SK-N-SH treated with all-trans-retinoic acid at 6 μM for 48 hours (cell line): ENCODE data around the gene MPG.
A peak's percentile ranks its signal among the peaks of the same experiment; 100 is the strongest.

ENCODE experiments used
- ATAC-seq: fragments of 200-7000 bp; cut with Tn5 transposase; 3 replicates; pipeline ENCODE4 v1.9.1; 2020; ENCODE audit warnings: mild to moderate bottlenecking, moderate library complexity
- ARNTL ChIP-seq: fragments of 450-650 bp; formaldehyde crosslinking; IDR thresholded peaks from 2 replicates; pipeline ENCODE4 v1.5.0; 2020; ENCODE audit warnings: low read depth, mild to moderate bottlenecking, moderate library complexity, borderline replicate concordance
- CSDC2 ChIP-seq: fragments of 250-450 bp; sonication (Bioruptor Pico); IDR thresholded peaks from 2 replicates; pipeline ENCODE4 v1.5.0; 2020; ENCODE audit warnings: mild to moderate bottlenecking, moderate library complexity
- CSRNP3 ChIP-seq: fragments of 250-450 bp; sonication (Bioruptor Pico); IDR thresholded peaks from 2 replicates; pipeline ENCODE4 v1.5.1; 2021; ENCODE audit warnings: mild to moderate bottlenecking, moderate library complexity
- ESRRG ChIP-seq: fragments of 250-450 bp; sonication (Bioruptor Pico); IDR thresholded peaks from 2 replicates; pipeline ENCODE4 v1.6.1; 2021; ENCODE audit warnings: mild to moderate bottlenecking
- GLIS3 ChIP-seq: fragments of 250-450 bp; sonication (Bioruptor Pico); IDR thresholded peaks from 2 replicates; pipeline ENCODE4 v1.5.0; 2020; ENCODE audit warnings: mild to moderate bottlenecking, moderate library complexity
- ISL1 ChIP-seq: fragments of 250-450 bp; sonication (Bioruptor Pico); IDR thresholded peaks from 2 replicates; pipeline ENCODE4 v2.1.2; 2022; ENCODE audit warnings: mild to moderate bottlenecking, moderate library complexity
- OSR1 ChIP-seq: fragments of 250-450 bp; sonication (Bioruptor Pico); IDR thresholded peaks from 2 replicates; pipeline ENCODE4 v1.8.0; 2022; ENCODE audit warnings: moderate library complexity, mild to moderate bottlenecking, inconsistent platforms
- PPARA ChIP-seq: fragments of 250-450 bp; sonication (Bioruptor Pico); IDR thresholded peaks from 2 replicates; pipeline ENCODE4 v1.5.0; 2020; ENCODE audit warnings: mild to moderate bottlenecking, borderline replicate concordance
- RARB ChIP-seq: fragments of 250-450 bp; sonication (Bioruptor Pico); IDR thresholded peaks from 2 replicates; pipeline ENCODE4 v1.8.0; 2021; ENCODE audit warnings: mild to moderate bottlenecking, moderate library complexity
- SNAI2 ChIP-seq: fragments of 250-450 bp; sonication (Bioruptor Pico); IDR thresholded peaks from 2 replicates; pipeline ENCODE4 v1.5.0; 2020; ENCODE audit warnings: mild to moderate bottlenecking, moderate library complexity
- TCF4 ChIP-seq: fragments of 250-450 bp; sonication (Bioruptor Pico); IDR thresholded peaks from 2 replicates; pipeline ENCODE4 v1.8.0; 2021; ENCODE audit warnings: mild to moderate bottlenecking, moderate library complexity, borderline replicate concordance
- ZC3H10 ChIP-seq: fragments of 250-450 bp; sonication (Bioruptor Pico); IDR thresholded peaks from 2 replicates; pipeline ENCODE4 v1.5.1; 2021; ENCODE audit warnings: mild to moderate bottlenecking, moderate library complexity
- ZFP3 ChIP-seq: fragments of 250-450 bp; sonication (Bioruptor Pico); IDR thresholded peaks from 2 replicates; pipeline ENCODE4 v1.5.0; 2020; ENCODE audit warnings: mild to moderate bottlenecking, moderate library complexity
- ZFP30 ChIP-seq: fragments of 450-650 bp; formaldehyde crosslinking; IDR thresholded peaks from 2 replicates; pipeline ENCODE4 v1.5.0; 2022; ENCODE audit warnings: mild to moderate bottlenecking, moderate library complexity
- ZNF565 ChIP-seq: fragments of 450-650 bp; formaldehyde crosslinking; conservative IDR thresholded peaks from 2 replicates; pipeline ENCODE4 v1.5.0; 2020; ENCODE audit warnings: low read depth, mild to moderate bottlenecking, moderate library complexity
- ZNF70 ChIP-seq: fragments of 450-650 bp; formaldehyde crosslinking; IDR thresholded peaks from 2 replicates; pipeline ENCODE4 v1.5.0; 2020; ENCODE audit warnings: mild to moderate bottlenecking, moderate library complexity
- ZNF8 ChIP-seq: fragments of 450-650 bp; formaldehyde crosslinking; IDR thresholded peaks from 2 replicates; pipeline ENCODE4 v1.5.0; 2020; ENCODE audit warnings: mild to moderate bottlenecking, moderate library complexity
- TF ChIP-seq, protein P1 (sequence below): fragments of 250-450 bp; sonication (Bioruptor Pico); IDR thresholded peaks from 2 replicates; pipeline ENCODE4 v1.8.0; 2021; ENCODE audit warnings: low read depth, mild to moderate bottlenecking, moderate library complexity, borderline replicate concordance
- TF ChIP-seq, protein P2 (sequence below): fragments of 250-450 bp; sonication (Bioruptor Pico); IDR thresholded peaks from 2 replicates; pipeline ENCODE4 v1.5.1; 2020; ENCODE audit warnings: low read depth, mild to moderate bottlenecking, moderate library complexity
- TF ChIP-seq, protein P3 (sequence below): fragments of 250-450 bp; sonication (Bioruptor Pico); IDR thresholded peaks from 2 replicates; pipeline ENCODE4 v1.8.0; 2020; ENCODE audit warnings: mild to moderate bottlenecking, moderate library complexity, borderline replicate concordance
- TF ChIP-seq, protein P4 (sequence below): fragments of 250-450 bp; sonication (Bioruptor Pico); IDR thresholded peaks from 2 replicates; pipeline ENCODE4 v1.5.0; 2020; ENCODE audit warnings: mild to moderate bottlenecking, moderate library complexity

Gene MPG

GRCh38 chr16:83060-83603 lies 5.1 kb downstream of the MPG start:
- no peak for ATAC-seq
- TF ChIP-seq SNAI2 (CRISPR knock-in tag) (no peak), CSRNP3 (CRISPR knock-in tag) (no peak), ESRRG (CRISPR knock-in tag) (no peak), ZFP3 (CRISPR knock-in tag) (no peak), ISL1 (CRISPR knock-in tag) (no peak), ZNF565 (CRISPR knock-in tag) (no peak), ZFP30 (no peak), CSDC2 (CRISPR knock-in tag) (no peak)
- TF ChIP-seq, protein P1, sequence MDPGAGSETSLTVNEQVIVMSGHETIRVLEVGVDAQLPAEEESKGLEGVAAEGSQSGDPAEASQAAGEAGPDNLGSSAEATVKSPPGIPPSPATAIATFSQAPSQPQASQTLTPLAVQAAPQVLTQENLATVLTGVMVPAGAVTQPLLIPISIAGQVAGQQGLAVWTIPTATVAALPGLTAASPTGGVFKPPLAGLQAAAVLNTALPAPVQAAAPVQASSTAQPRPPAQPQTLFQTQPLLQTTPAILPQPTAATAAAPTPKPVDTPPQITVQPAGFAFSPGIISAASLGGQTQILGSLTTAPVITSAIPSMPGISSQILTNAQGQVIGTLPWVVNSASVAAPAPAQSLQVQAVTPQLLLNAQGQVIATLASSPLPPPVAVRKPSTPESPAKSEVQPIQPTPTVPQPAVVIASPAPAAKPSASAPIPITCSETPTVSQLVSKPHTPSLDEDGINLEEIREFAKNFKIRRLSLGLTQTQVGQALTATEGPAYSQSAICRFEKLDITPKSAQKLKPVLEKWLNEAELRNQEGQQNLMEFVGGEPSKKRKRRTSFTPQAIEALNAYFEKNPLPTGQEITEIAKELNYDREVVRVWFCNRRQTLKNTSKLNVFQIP (CRISPR knock-in tag) = no peak
- TF ChIP-seq, protein P2, sequence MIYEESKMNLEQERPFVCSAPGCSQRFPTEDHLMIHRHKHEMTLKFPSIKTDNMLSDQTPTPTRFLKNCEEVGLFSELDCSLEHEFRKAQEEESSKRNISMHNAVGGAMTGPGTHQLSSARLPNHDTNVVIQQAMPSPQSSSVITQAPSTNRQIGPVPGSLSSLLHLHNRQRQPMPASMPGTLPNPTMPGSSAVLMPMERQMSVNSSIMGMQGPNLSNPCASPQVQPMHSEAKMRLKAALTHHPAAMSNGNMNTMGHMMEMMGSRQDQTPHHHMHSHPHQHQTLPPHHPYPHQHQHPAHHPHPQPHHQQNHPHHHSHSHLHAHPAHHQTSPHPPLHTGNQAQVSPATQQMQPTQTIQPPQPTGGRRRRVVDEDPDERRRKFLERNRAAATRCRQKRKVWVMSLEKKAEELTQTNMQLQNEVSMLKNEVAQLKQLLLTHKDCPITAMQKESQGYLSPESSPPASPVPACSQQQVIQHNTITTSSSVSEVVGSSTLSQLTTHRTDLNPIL (CRISPR knock-in tag) = no peak
- TF ChIP-seq, protein P3, sequence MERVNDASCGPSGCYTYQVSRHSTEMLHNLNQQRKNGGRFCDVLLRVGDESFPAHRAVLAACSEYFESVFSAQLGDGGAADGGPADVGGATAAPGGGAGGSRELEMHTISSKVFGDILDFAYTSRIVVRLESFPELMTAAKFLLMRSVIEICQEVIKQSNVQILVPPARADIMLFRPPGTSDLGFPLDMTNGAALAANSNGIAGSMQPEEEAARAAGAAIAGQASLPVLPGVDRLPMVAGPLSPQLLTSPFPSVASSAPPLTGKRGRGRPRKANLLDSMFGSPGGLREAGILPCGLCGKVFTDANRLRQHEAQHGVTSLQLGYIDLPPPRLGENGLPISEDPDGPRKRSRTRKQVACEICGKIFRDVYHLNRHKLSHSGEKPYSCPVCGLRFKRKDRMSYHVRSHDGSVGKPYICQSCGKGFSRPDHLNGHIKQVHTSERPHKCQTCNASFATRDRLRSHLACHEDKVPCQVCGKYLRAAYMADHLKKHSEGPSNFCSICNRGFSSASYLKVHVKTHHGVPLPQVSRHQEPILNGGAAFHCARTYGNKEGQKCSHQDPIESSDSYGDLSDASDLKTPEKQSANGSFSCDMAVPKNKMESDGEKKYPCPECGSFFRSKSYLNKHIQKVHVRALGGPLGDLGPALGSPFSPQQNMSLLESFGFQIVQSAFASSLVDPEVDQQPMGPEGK (CRISPR knock-in tag) = no peak
- TF ChIP-seq, all 23 proteins: peak for 0

DNA sequence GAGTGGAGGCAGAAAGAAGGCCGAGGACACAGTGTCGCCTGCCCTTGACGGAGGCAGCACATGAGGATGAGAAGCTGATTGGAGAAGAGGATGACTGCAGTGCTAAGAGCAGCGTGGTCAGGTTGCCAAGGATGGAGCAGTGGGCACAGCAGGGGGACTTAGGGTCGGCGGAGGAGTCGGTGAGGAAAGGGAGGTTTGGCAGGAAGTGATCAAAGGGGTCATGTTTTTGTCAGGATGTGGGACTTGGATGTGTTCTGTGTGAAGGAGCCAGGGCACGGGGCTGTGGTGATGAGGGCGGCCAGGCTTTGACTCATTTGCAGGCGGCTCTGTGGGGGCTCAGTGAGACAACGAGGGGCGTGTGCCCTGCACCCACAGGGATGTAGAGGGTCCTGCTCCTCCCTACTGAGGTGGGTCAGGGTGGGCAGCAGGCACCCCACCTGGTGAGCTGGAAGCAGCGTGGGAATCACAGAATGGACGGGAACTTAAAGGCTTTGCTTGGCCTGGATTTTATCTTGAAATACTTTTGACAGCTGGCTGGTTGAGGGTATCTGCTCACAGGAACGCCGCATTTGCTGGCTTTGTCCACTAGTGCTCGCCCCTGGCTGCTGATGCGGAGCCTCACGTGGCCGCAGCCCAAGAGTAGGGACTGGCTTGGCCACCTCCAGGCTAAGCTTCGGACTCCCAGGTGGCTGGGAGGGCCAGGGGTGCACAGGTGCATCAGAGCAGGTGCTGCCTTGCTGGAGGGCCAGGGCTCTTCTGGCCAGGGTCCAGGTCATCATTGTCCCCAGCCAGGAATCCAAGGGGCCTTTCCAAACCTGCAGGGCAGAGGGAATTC lies 6.0 kb downstream of the MPG start:
- peak; percentile 48 for ATAC-seq
- TF ChIP-seq ZC3H10 (CRISPR knock-in tag) (no peak), TCF4 (CRISPR knock-in tag) (no peak), ZFP3 (CRISPR knock-in tag) (no peak), ZNF8 (no peak), CSDC2 (CRISPR knock-in tag) (no peak), ARNTL (no peak), ISL1 (CRISPR knock-in tag) (no peak), OSR1 (no peak), PPARA (CRISPR knock-in tag) (no peak), ZNF70 (CRISPR knock-in tag) (no peak), CSRNP3 (CRISPR knock-in tag) (no peak), GLIS3 (CRISPR knock-in tag) (no peak), RARB (CRISPR knock-in tag) (no peak), ZFP30 (no peak), SNAI2 (CRISPR knock-in tag) (no peak), ESRRG (CRISPR knock-in tag) (no peak)
- TF ChIP-seq, protein P1 (CRISPR knock-in tag) = no peak
- TF ChIP-seq, protein P4, sequence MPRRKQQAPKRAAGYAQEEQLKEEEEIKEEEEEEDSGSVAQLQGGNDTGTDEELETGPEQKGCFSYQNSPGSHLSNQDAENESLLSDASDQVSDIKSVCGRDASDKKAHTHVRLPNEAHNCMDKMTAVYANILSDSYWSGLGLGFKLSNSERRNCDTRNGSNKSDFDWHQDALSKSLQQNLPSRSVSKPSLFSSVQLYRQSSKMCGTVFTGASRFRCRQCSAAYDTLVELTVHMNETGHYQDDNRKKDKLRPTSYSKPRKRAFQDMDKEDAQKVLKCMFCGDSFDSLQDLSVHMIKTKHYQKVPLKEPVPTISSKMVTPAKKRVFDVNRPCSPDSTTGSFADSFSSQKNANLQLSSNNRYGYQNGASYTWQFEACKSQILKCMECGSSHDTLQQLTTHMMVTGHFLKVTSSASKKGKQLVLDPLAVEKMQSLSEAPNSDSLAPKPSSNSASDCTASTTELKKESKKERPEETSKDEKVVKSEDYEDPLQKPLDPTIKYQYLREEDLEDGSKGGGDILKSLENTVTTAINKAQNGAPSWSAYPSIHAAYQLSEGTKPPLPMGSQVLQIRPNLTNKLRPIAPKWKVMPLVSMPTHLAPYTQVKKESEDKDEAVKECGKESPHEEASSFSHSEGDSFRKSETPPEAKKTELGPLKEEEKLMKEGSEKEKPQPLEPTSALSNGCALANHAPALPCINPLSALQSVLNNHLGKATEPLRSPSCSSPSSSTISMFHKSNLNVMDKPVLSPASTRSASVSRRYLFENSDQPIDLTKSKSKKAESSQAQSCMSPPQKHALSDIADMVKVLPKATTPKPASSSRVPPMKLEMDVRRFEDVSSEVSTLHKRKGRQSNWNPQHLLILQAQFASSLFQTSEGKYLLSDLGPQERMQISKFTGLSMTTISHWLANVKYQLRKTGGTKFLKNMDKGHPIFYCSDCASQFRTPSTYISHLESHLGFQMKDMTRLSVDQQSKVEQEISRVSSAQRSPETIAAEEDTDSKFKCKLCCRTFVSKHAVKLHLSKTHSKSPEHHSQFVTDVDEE (CRISPR knock-in tag) = no peak
- TF ChIP-seq, protein P3 (CRISPR knock-in tag) = no peak
- TF ChIP-seq, protein P2 (CRISPR knock-in tag) = no peak
